ENCODE results near the gene KCNJ6.
"Not testable (repeated sequence)": the region's sequence is repeated elsewhere in the genome, so short reads cannot be mapped to it uniquely, and the experiment has no call there.

Gene KCNJ6

GRCh38 chr21:37742115-37742514, 174.1 kb downstream of the KCNJ6 start:
- H3K36me3 Mint-ChIP-seq, result no peaks in the 10 kb centered on the region
- DNase-seq (ENCODE audit: low spot score in 2 of 2), result no peak
- no peak overlapping the region for H3K27ac Mint-ChIP-seq
- no peaks in the 10 kb centered on the region for H3K9me3 Mint-ChIP-seq
- no peaks in the 10 kb centered on the region for H3K4me1 Mint-ChIP-seq
- ATAC-seq, result no peak
- no peak overlapping the region for H3K4me3 Mint-ChIP-seq

- H3K4me3 Mint-ChIP-seq, result no peak overlapping the region
- DNase-seq (ENCODE audit: low spot score in 2 of 2) (no peak), ATAC-seq (no peak)
- H3K4me1 Mint-ChIP-seq, result no peaks in the 10 kb centered on the region
- H3K36me3 Mint-ChIP-seq, result no peaks in the 10 kb centered on the region
- no peak overlapping the region for H3K27ac Mint-ChIP-seq
- H3K9me3 Mint-ChIP-seq, result no peaks in the 10 kb centered on the region
These were observed 178.3 kb downstream of the KCNJ6 start for GRCh38 chr21:37737996-37738395.

- H3K4me3 Mint-ChIP-seq, result no peak overlapping the region
- no peaks in the 10 kb centered on the region for H3K4me1 Mint-ChIP-seq
- H3K27ac Mint-ChIP-seq, result no peak overlapping the region
- DNase-seq (ENCODE audit: low spot score in 2 of 2) (no peak), ATAC-seq (no peak)
- H3K9me3 Mint-ChIP-seq, result no peaks in the 10 kb centered on the region
- no peaks in the 10 kb centered on the region for H3K36me3 Mint-ChIP-seq
These were observed 178.8 kb downstream of the KCNJ6 start for GRCh38 chr21:37737507-37737906.

- Mint-ChIP-seq H3K27ac (no peak overlapping the region), H3K9me3 (no peaks in the 10 kb centered on the region), H3K4me3 (no peak overlapping the region), H3K36me3 (no peaks in the 10 kb centered on the region), H3K4me1 (no peaks in the 10 kb centered on the region)
- no peak for ATAC-seq
- DNase-seq (ENCODE audit: low spot score in 2 of 2), result no peak
These were observed 181.4 kb downstream of the KCNJ6 start for GRCh38 chr21:37734846-37735245.

- Mint-ChIP-seq H3K27ac (no peak overlapping the region), H3K9me3 (no peaks in the 10 kb centered on the region), H3K4me3 (no peak overlapping the region), H3K4me1 (no peaks in the 10 kb centered on the region), H3K36me3 (no peaks in the 10 kb centered on the region)
- ATAC-seq, result no peak
- no peak for DNase-seq (ENCODE audit: low spot score in 2 of 2)
These were observed 183.3 kb downstream of the KCNJ6 start for GRCh38 chr21:37732927-37733326.

GRCh38 chr21:37724201-37724600, 192.1 kb downstream of the KCNJ6 start:
- H3K36me3 Mint-ChIP-seq, result no peaks in the 10 kb centered on the region
- H3K9me3 Mint-ChIP-seq, result peaks cover 3% of the 10 kb centered on the region
- no peaks in the 10 kb centered on the region for H3K4me1 Mint-ChIP-seq
- ATAC-seq, result no peak
- H3K4me3 Mint-ChIP-seq, result no peak overlapping the region
- DNase-seq (ENCODE audit: low spot score in 2 of 2), result no peak
- no peak overlapping the region for H3K27ac Mint-ChIP-seq

- no peak overlapping the region for H3K4me3 Mint-ChIP-seq
- no peaks in the 10 kb centered on the region for H3K9me3 Mint-ChIP-seq
- ATAC-seq, result no peak
- no peaks in the 10 kb centered on the region for H3K4me1 Mint-ChIP-seq
- no peaks in the 10 kb centered on the region for H3K36me3 Mint-ChIP-seq
- no peak for DNase-seq (ENCODE audit: low spot score in 2 of 2)
- no peak overlapping the region for H3K27ac Mint-ChIP-seq
These were observed 198.7 kb downstream of the KCNJ6 start for GRCh38 chr21:37717534-37717933.

- H3K4me3 Mint-ChIP-seq; ATAC-seq; H3K9me3 Mint-ChIP-seq; DNase-seq (ENCODE audit: low spot score in 2 of 2); H3K27ac Mint-ChIP-seq; H3K36me3 Mint-ChIP-seq; H3K4me1 Mint-ChIP-seq: not testable (repeated sequence)
These were observed 203.7 kb downstream of the KCNJ6 start for GRCh38 chr21:37712569-37712934.

- Mint-ChIP-seq H3K36me3 (no peaks in the 10 kb centered on the region), H3K9me3 (no peaks in the 10 kb centered on the region), H3K4me1 (no peaks in the 10 kb centered on the region), H3K4me3 (no peak overlapping the region), H3K27ac (no peak overlapping the region)
- DNase-seq (ENCODE audit: low spot score in 2 of 2) (peak; percentile 6 to 57), ATAC-seq (peak; percentile 68)
These were observed 204.3 kb downstream of the KCNJ6 start for GRCh38 chr21:37711836-37712568.

- DNase-seq (ENCODE audit: low spot score in 2 of 2) (no peak), ATAC-seq (no peak)
- no peak overlapping the region for H3K4me3 Mint-ChIP-seq
- no peak overlapping the region for H3K27ac Mint-ChIP-seq
- H3K36me3 Mint-ChIP-seq, result no peaks in the 10 kb centered on the region
- H3K9me3 Mint-ChIP-seq, result no peaks in the 10 kb centered on the region
- no peaks in the 10 kb centered on the region for H3K4me1 Mint-ChIP-seq
These were observed 204.9 kb downstream of the KCNJ6 start for GRCh38 chr21:37711286-37711829.

- no peak for ATAC-seq
- H3K36me3 Mint-ChIP-seq, result no peaks in the 10 kb centered on the region
- H3K9me3 Mint-ChIP-seq, result no peaks in the 10 kb centered on the region
- H3K27ac Mint-ChIP-seq, result no peak overlapping the region
- H3K4me3 Mint-ChIP-seq, result no peak overlapping the region
- no peaks in the 10 kb centered on the region for H3K4me1 Mint-ChIP-seq
- DNase-seq (ENCODE audit: low spot score in 2 of 2), result no peak
These were observed 205.5 kb downstream of the KCNJ6 start for GRCh38 chr21:37710546-37711285.

- no peaks in the 10 kb centered on the region for H3K36me3 Mint-ChIP-seq
- no peak overlapping the region for H3K27ac Mint-ChIP-seq
- H3K4me1 Mint-ChIP-seq, result no peaks in the 10 kb centered on the region
- ATAC-seq, result no peak
- H3K4me3 Mint-ChIP-seq, result no peak overlapping the region
- no peak for DNase-seq (ENCODE audit: low spot score in 2 of 2)
- H3K9me3 Mint-ChIP-seq, result no peaks in the 10 kb centered on the region
These were observed 211.5 kb downstream of the KCNJ6 start for GRCh38 chr21:37704751-37705150.

GRCh38 chr21:37702241-37702640, 214.0 kb downstream of the KCNJ6 start:
- Mint-ChIP-seq H3K36me3 (no peaks in the 10 kb centered on the region), H3K9me3 (no peaks in the 10 kb centered on the region)
- ATAC-seq, result no peak

GRCh38 chr21:37700641-37701202, 215.5 kb downstream of the KCNJ6 start:
- ATAC-seq (peak; percentile 73), DNase-seq (ENCODE audit: low spot score in 2 of 2) (peak in 1 of 2 donors; percentile 52)
- Mint-ChIP-seq H3K27ac (no peak overlapping the region), H3K36me3 (no peaks in the 10 kb centered on the region), H3K9me3 (no peaks in the 10 kb centered on the region), H3K4me1 (no peaks in the 10 kb centered on the region), H3K4me3 (no peak overlapping the region)

More at GRCh38 chr21:37702241-37702640, 214.0 kb downstream of the KCNJ6 start:
- Mint-ChIP-seq H3K27ac (no peak overlapping the region), H3K4me3 (no peak overlapping the region), H3K4me1 (no peaks in the 10 kb centered on the region)
- no peak for DNase-seq (ENCODE audit: low spot score in 2 of 2)

GRCh38 chr21:37699024-37699775, 217.1 kb downstream of the KCNJ6 start:
- no peaks in the 10 kb centered on the region for H3K36me3 Mint-ChIP-seq
- no peak for DNase-seq (ENCODE audit: low spot score in 2 of 2)
- H3K9me3 Mint-ChIP-seq, result no peaks in the 10 kb centered on the region
- no peak for ATAC-seq
- no peak overlapping the region for H3K4me3 Mint-ChIP-seq
- H3K27ac Mint-ChIP-seq, result no peak overlapping the region
- no peaks in the 10 kb centered on the region for H3K4me1 Mint-ChIP-seq
